ENCODE data around the gene PVR. TPM values are rescaled to one million over a fixed set of nuclear protein-coding genes. Genes with fewer than 3 reads are reported as not detected.

PVR gene
- total and polyA plus RNA-seq, 9 of the 15 experiments (the other 6 are each of a cell fraction or from before 2014, with no cell fraction given), result 0.89 to 14.5 (median 9.8) TPM

DNA sequence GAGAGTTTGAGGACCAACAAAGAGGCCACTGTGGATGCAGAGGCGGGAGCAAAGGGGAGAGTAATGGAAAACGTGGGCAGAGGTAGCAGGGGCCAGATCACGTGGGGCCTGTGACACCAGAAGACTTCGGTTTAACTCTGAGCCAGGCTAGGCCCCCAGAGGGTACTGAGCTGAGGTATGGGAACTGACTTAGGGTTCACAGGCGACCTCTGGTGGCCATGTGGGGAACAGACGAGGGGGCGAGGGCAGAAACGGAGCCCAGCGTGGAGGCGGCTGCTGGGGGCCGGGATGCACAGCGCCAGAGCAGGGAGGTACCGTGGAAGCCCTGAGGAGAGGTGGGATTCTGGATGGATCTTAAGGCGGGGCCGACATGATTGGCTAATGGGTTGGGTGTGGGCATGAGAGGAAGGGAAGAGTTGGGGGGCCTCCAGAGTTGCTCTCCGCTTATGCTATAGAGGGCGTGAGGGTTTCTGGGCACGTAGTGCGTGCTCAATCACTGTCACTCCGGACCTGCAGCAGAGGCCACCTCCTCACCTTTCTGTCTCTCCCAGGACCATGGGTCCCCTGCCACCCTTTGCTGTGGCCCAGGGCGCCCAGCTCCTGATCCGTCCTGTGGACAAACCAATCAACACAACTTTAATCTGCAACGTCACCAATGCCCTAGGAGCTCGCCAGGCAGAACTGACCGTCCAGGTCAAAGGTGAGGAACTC lies 13.7 kb downstream of the PVR start (continued):
- TF ChIP-seq POU5F1 (IDR thresholded peaks at IDR 0.05; ENCODE audit: borderline replicate concordance, low read depth, low read length, partially characterized antibody) (no peak), MECOM (CRISPR knock-in tag; IDR thresholded peaks at IDR 0.05) (no peak), NFE2L1 (tag; IDR thresholded peaks at IDR 0.05; ENCODE audit: borderline replicate concordance, low read depth) (no peak), ZKSCAN3 (CRISPR knock-in tag; IDR thresholded peaks at IDR 0.05) (no peak), TAL1 (IDR thresholded peaks at IDR 0.05) (no peak), ZFPM2 (CRISPR knock-in tag; IDR thresholded peaks at IDR 0.05) (no peak), ZNF253 (CRISPR knock-in tag; conservative IDR thresholded peaks at IDR 0.05) (no peak), SRF (CRISPR knock-in tag; IDR thresholded peaks at IDR 0.05) (peak in 1 of 2 experiments; percentile 59; a peak in 1 of 4 replicates), JUN (IDR thresholded peaks at IDR 0.05; ENCODE audit: borderline replicate concordance, low read depth, low read length) (no peak), JUN (CRISPR knock-in tag; IDR thresholded peaks at IDR 0.05; ENCODE audit: borderline replicate concordance) (no peak), ESRRB (CRISPR knock-in tag; IDR thresholded peaks at IDR 0.05; ENCODE audit: borderline replicate concordance) (no peak), STAG1 (CRISPR knock-in tag; IDR thresholded peaks at IDR 0.05; ENCODE audit: borderline replicate concordance) (peak; percentile 55; the same call in 1 of the 2 replicates), PHF20 (IDR thresholded peaks at IDR 0.05; ENCODE audit: partially characterized antibody) (no peak), ZNF232 (CRISPR knock-in tag; IDR thresholded peaks at IDR 0.05) (no peak), MIER1 (IDR thresholded peaks at IDR 0.05; ENCODE audit: low read depth) (no peak), ZNF695 (CRISPR knock-in tag; IDR thresholded peaks at IDR 0.05) (no peak), ZNF408 (CRISPR knock-in tag; IDR thresholded peaks at IDR 0.05; ENCODE audit: low read depth) (no peak), ZNF316 (IDR thresholded peaks at IDR 0.05) (no peak), NR4A1 (CRISPR knock-in tag; IDR thresholded peaks at IDR 0.05) (no peak), NR4A1 (tag; IDR thresholded peaks at IDR 0.05) (no peak), HDAC2 (IDR thresholded peaks at IDR 0.05) (0 out of 2 replicates have a peak, but pooled peaks have one; percentile 27), DACH1 (IDR thresholded peaks at IDR 0.05; ENCODE audit: partially characterized antibody) (no peak), JUND (IDR thresholded peaks at IDR 0.05; ENCODE audit: borderline replicate concordance, low read depth, low read length) (peak; percentile 36; the same call in 1 of the 2 replicates), JUND (tag; IDR thresholded peaks at IDR 0.05; ENCODE audit: borderline replicate concordance, low read depth, low read length) (peak; percentile 17; the same call in 1 of the 3 replicates), ZNF24 (IDR thresholded peaks at IDR 0.05) (no peak)
- TF ChIP-seq, protein P1, sequence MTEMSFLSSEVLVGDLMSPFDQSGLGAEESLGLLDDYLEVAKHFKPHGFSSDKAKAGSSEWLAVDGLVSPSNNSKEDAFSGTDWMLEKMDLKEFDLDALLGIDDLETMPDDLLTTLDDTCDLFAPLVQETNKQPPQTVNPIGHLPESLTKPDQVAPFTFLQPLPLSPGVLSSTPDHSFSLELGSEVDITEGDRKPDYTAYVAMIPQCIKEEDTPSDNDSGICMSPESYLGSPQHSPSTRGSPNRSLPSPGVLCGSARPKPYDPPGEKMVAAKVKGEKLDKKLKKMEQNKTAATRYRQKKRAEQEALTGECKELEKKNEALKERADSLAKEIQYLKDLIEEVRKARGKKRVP (CRISPR knock-in tag; IDR thresholded peaks at IDR 0.05), result peak; percentile 40; the same call in 1 of the 2 replicates
- TF ChIP-seq, protein P2, sequence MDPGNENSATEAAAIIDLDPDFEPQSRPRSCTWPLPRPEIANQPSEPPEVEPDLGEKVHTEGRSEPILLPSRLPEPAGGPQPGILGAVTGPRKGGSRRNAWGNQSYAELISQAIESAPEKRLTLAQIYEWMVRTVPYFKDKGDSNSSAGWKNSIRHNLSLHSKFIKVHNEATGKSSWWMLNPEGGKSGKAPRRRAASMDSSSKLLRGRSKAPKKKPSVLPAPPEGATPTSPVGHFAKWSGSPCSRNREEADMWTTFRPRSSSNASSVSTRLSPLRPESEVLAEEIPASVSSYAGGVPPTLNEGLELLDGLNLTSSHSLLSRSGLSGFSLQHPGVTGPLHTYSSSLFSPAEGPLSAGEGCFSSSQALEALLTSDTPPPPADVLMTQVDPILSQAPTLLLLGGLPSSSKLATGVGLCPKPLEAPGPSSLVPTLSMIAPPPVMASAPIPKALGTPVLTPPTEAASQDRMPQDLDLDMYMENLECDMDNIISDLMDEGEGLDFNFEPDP (CRISPR knock-in tag; IDR thresholded peaks at IDR 0.05), result no peak
